Activated gamma-delta T cell treated with Interleukin-2 at 50 U/mL for 16 hours (primary cell): ENCODE results near the gene CDK18.
A peak's percentile ranks its signal among the peaks of the same experiment; 100 is the strongest.
"Not testable (repeated sequence)": the region's sequence is repeated elsewhere in the genome, so short reads cannot be mapped to it uniquely, and the experiment has no call there.

Source experiments
- DNase-seq: peaks from one replicate; pipeline ENCODE4 v3.0.0-alpha.2; 2020

The CDK18 gene

GRCh38 chr1:205481629-205482151 is 22.8 kb upstream of the CDK18 start:
- DNase-seq = peak; percentile 41

- DNase-seq = not testable (repeated sequence)
These were observed 21.9 kb upstream of the CDK18 start for GRCh38 chr1:205482587-205482986.

DNA sequence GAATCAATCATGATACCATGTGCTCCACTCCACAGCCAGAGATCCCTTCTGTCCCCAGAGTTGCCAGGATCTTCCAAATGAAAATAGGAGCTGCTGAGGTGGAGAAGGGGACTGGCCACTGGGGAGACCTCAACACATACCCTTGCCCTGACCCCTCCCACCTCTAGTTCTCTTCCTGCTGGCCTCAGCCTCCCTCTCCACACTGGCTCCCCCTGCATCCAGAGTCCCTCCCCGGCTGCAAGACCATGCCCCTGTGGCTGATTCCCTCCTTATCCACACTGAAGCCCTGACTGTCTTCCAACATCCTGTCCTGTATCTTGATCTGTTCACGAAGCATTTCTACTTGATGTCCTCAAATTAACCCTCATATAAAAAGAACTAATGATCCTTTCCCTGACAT is 21.1 kb upstream of the CDK18 start:
- no peak for DNase-seq

- peak; percentile 71 for DNase-seq
These were observed 19.2 kb upstream of the CDK18 start for GRCh38 chr1:205484985-205485967.

DNA sequence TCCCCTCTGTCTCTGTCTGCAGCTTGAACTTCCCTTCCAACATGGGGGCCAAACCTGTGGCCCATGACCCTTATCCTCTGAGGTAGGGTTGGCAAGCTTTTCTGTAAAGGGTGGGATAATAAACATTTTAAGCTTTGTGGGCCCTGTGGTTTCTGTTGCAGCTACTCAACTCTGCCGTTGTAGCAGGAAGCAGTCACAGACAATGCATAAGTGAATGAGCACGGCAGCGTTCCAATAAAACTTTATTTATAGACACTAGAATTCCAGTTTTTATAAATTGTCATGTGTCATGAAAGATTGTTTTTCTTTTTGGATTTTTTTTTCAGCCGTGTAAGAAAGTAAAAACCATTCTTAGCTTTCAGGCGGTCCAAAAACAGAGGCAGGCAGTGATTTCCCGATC is 18.2 kb upstream of the CDK18 start:
- no peak for DNase-seq

DNA sequence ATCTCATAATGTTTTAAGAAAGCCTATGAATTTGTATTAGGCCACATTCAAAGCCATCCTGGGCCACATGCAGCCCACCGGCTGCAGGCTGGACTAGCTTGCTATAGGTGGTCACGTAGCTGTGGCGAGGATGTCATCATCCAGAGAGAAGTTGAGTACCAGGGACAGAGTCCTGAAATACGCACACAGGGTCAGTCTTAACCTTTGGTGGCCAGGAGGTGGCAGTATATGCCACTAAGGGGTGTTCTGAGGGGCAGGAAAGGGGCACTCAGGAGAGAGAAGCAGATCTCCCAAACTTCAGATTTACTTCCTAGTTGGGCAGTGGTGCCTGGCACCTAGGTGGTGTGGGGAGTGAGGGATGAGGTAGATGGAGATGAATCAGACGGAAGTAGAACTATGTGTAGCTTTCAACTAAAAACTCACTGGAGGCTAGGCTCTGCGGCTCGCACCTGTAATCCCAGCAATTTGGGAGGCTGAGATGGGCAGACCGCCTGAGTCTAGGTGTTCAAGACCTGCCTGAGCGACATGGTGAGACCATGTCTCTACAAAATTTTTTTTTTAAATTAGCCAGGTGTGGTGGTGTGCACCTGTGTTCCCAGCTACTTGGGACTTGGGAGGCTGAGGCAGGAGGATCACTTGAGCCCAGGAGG is 16.3 kb upstream of the CDK18 start:
- peak; percentile 49 for DNase-seq

GRCh38 chr1:205491794-205492193 is 12.7 kb upstream of the CDK18 start:
- DNase-seq = no peak

DNA sequence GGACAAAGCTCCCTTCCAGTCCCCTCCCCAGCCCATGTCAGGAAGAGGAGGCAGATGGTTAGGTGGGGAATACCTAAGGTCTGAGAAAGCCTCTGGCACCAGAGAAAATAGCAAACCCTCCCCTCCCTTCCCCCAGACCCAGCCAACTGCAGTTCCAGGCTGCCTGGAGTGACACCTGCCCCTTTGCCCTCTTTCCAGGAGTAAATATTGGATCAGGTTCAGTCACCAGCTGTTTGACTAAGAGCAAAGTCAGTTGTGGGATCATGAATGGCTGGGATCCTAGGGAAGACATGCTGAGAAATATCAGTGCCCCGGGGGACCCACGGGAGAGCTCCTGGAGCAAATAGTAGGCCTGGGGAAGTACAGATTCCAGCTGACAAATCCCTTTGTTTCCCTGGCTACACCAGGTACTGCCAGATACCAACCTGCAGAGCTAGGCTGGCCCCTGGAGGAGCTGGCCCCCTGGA is 12.2 kb upstream of the CDK18 start:
- no peak for DNase-seq

DNA sequence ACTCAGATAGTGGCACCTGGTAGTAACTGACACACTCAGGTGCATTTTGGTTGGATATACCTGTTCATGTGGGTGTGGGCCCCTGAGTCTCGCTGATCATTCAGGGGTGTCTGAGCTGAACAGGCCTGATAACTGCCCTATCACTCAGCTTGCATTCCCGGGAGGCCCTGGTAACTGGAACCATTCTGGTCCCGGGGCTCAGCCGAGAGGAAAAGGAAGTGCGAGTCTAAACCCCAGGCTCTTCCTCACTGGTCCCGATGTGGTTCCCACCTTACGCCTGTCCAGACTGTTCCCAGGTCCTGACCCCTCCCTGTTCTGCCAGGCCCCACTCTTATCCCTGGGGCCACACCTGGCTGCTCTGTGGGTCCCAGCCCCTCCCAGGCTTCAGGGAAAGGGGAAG is 11.7 kb upstream of the CDK18 start:
- DNase-seq = no peak

DNA sequence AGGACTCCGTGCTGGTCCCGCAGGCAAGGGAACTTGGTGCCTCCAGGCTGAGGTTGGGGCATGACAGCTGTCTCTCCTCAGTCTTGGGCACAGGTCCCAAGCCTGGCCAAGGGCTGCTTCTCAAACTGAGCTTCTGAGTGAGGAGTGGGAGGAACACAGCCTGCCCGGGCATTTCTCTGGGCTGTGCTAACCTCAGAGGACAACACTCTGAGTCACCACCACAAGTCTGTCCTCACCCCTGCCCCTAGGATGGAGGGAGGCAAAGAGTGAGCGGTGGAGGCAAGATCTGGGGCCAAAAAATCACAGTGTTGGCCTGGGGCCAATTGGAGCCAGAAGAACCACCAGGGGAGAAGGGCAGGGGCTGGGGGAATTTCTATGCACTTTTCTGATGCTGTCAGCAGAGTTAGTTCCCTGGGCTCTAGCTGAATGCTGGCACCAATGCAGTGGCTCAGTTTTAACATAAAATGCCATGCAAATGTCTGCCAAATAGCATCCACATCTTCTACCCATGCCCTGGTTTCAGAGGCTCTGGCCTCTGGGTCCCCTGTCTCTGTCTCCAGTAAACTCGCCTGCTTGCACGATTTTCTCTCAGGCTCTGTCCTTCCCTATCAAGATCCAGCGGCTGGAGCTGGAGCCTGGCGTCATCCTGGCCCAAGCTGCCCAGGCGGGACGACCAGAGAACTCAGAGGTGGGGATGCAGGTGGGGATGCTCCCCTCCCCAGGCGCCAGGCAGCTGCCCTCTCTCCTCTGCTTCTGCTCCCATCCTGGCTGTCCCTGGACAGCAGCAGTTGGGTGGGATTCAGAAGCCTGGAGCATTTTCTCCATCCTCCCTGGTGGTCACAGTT is 11.0 kb upstream of the CDK18 start:
- DNase-seq = no peak

GRCh38 chr1:205494115-205494514 is 10.4 kb upstream of the CDK18 start:
- no peak for DNase-seq

GRCh38 chr1:205495237-205495823 is 9.1 kb upstream of the CDK18 start:
- no peak for DNase-seq

DNA sequence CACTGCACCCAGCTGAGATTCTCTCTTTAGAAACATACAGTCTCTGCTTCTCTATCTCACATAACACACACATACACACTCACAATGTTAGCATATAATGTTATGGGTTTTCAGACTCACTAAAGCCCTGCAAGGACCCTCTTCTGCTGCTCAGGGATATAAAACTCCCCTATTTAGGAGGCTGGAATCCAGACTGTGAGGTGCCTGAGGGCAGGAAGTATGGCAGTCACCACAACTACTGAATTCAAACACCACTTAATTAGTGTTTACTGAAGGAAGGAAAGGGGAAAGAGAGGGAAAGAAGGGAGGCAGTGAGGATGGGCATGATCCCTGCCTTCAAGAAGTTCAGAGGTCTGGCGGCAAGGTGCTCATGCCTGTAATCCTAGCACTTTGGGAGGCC is 7.8 kb upstream of the CDK18 start:
- DNase-seq = no peak

DNA sequence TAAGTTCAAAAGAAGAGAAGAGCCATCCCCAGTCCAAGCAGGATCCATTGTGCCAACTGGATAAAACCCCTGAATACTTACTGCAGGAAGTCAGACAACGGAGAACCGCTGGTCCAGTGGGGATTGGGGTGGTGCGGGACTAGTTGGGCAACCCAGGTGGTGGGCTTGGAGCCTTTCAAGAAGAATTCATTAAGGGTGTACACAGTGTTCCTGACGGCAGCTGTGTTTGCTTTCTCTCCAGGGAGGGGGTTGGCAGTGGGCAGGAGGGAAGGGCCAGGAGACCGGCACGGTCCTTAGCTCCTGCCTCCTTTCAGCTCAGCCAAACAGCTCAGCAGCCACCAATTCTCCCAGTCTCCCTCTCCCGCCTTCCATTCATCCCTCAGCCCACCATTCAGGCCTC is 7.1 kb upstream of the CDK18 start:
- DNase-seq = no peak

- no peak for DNase-seq
These were observed 4.7 kb upstream of the CDK18 start for GRCh38 chr1:205499789-205500188.

DNA sequence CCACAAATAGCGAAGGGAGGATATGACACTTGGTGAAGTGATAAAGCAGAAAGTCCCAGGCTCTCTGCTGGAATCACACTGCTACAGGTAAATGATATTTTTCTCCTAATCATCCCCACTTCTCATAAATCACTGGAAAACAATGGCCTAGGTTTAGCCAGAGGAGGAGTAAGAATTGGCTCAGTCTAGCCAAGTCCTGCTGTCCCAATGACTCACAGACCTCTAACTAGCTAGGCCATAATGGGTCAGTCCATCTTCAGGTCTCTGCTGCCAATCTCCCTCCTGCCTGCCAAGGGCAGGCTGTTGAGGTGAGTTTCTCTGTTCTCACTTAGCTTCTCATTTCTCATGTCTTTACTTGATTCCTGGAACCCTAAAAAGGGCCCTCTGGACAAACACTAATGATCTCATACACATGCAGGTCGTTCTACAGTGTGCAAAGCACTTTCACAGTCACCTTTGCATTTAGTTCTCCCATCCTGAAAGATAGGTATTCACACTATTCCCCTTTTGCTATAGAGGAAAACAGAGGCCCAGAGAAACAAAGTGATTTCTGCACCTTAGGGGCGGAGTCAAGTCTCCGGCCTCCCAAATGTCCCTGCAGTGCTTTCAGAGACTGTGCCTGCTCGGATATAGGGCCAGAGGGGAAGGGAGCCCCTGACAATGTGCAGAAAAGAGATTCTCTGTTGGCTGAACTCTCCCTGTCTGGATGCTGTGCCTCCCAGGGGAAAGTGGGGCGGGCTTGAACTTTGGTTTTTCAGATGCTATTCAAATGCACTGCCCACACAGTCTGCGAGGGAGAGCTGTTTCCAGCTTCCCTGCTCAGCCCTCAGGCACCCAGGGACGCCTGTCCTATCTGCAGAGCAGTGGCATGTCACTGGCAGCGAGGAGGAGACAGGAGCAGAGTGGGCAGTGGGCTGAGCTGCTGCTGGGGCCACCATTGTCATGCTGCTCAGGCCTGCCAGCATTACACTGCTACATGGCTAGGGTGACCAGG is 3.9 kb upstream of the CDK18 start:
- no peak for DNase-seq

GRCh38 chr1:205502111-205502810 is 2.2 kb upstream of the CDK18 start:
- no peak for DNase-seq

DNA sequence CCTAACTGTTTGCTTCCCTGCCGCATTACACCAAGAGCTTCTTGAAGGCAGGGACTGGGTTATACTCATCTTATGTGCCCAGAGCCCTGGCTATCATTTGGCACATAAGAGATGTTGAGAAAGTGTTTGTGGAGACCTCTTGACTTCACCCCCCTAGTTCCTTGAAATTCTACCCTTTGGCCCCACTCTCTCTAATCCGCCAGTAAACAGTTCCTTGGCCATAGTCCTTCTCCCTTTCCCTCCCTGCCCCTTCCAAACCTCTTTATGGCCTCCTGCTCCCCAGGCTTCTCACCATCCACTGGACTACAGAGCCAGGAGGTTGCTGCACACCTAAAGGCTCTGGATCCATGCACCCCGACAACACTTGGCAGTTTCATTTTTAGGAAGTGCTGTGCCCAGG is 1.5 kb upstream of the CDK18 start:
- DNase-seq = no peak

GRCh38 chr1:205505076-205505729 is 734 bp downstream of the CDK18 start:
- DNase-seq = no peak

DNA sequence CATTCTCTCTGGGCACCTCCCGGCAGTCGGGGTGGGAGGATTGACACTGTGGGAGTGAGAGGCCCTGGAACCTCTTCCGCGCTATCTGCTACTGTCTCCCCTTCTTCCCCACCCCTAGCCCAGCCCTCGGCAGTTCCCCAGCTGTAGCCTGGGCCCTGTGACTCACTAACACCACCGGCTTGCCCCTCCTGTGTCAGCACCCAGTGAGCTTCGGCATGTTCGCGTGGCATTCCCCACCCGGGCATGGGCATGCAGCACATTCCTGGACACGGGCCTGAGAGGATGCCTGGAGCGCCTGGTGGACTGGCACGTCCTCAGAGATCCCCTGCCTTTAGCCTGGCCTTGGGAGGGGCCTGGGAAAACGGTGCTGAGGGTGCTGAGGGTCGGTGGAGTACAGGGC is 1.3 kb downstream of the CDK18 start:
- no peak for DNase-seq
